Spleen (tissue), 7 donors: ENCODE data around the gene NONO.

Source experiments
- POLR2A ChIP-seq, 3 donors: fragments of 450-650 bp; IDR thresholded peaks; one replicate each; pipeline ENCODE4 v1.5.1; 2017; ENCODE audit warnings: antibody characterized with exemption in 3 of 3, mild to moderate bottlenecking in 1 of 3
- TF ChIP-seq, protein P1 (sequence below), 11 experiments: fragments of 200-600 bp in 7 of 11; fragments of 450-650 bp in 4 of 11; sonication (generic) in 4 of 11; IDR thresholded peaks in 8 of 11; conservative IDR thresholded peaks in 3 of 11; 1 replicate in 7 of 11; 2 replicates in 4 of 11; pipeline versions ENCODE4 v1.4.0 to v1.8.0; 2016 to 2021; ENCODE audit warnings: antibody characterized with exemption in 11 of 11, inconsistent platforms in 4 of 11, mild to moderate bottlenecking in 1 of 11
- donor health status: DM: no; HTN: no; CAD: no; lungs with moderate emphysema.
- donor health status: DM: no; HTN: no; CAD: no.
- donor health status: DM: no; HTN: no; CAD: no.

- no peak for TF ChIP-seq POLR2A (IDR thresholded peaks at IDR 0.05)
- TF ChIP-seq, protein P1, sequence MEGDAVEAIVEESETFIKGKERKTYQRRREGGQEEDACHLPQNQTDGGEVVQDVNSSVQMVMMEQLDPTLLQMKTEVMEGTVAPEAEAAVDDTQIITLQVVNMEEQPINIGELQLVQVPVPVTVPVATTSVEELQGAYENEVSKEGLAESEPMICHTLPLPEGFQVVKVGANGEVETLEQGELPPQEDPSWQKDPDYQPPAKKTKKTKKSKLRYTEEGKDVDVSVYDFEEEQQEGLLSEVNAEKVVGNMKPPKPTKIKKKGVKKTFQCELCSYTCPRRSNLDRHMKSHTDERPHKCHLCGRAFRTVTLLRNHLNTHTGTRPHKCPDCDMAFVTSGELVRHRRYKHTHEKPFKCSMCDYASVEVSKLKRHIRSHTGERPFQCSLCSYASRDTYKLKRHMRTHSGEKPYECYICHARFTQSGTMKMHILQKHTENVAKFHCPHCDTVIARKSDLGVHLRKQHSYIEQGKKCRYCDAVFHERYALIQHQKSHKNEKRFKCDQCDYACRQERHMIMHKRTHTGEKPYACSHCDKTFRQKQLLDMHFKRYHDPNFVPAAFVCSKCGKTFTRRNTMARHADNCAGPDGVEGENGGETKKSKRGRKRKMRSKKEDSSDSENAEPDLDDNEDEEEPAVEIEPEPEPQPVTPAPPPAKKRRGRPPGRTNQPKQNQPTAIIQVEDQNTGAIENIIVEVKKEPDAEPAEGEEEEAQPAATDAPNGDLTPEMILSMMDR (IDR thresholded peaks at IDR 0.05 in 8 of 11, conservative IDR thresholded peaks at IDR 0.05 in 3 of 11) = no peak
Observed at GRCh38 chrX:71236836-71237235, 46.6 kb upstream of the NONO start.
